DOHH2 (cell line): Measurements from ENCODE around the gene SEC61B.
A peak's percentile ranks its signal among the peaks of the same experiment; 100 is the strongest.

Source experiments
- H3F3A ChIP-seq: fragments of 200-600 bp; sonication (generic), shearing (Covaris generic); 2 replicates; pipeline ENCODE4 v1.6.0; 2016; ENCODE audit warnings: antibody characterized with exemption, mild to moderate bottlenecking; ENCODE audit not compliant: control insufficient read depth, insufficient read depth
- H3K27ac ChIP-seq: fragments of 200-600 bp; sonication (generic); 2 replicates; pipeline ENCODE4 v1.5.1; 2014; ENCODE audit warnings: low read depth, mild to moderate bottlenecking, low read length, moderate library complexity
- H3K27me3 ChIP-seq: fragments of 200-600 bp; sonication (generic); 2 replicates; pipeline ENCODE4 v1.6.1; 2014; ENCODE audit warnings: mild to moderate bottlenecking, low read length, mixed read lengths; ENCODE audit not compliant: control insufficient read depth
- H3K36me3 ChIP-seq: fragments of 200-600 bp; sonication (generic); 2 replicates; pipeline ENCODE4 v1.6.1; 2014; ENCODE audit warnings: mild to moderate bottlenecking, low read length, moderate library complexity, mixed read lengths; ENCODE audit not compliant: control insufficient read depth
- H3K4me1 ChIP-seq: fragments of 200-600 bp; sonication (generic); 2 replicates; pipeline ENCODE4 v1.6.1; 2014; ENCODE audit warnings: mild to moderate bottlenecking, low read length, mixed read lengths; ENCODE audit not compliant: control insufficient read depth
- H3K4me2 ChIP-seq: fragments of 200-600 bp; sonication (generic); 2 replicates; pipeline ENCODE4 v1.6.0; 2014; ENCODE audit warnings: mild to moderate bottlenecking, low read length, moderate library complexity
- H3K4me3 ChIP-seq: fragments of 200-600 bp; sonication (generic); 2 replicates; pipeline ENCODE4 v1.5.1; 2014; ENCODE audit warnings: mild to moderate bottlenecking, low read length, mixed read lengths
- H3K79me2 ChIP-seq: fragments of 200-600 bp; sonication (generic); 2 replicates; pipeline ENCODE4 v1.6.1; 2014; ENCODE audit warnings: mild to moderate bottlenecking, low read length, mixed read lengths; ENCODE audit not compliant: control insufficient read depth
- H3K9me2 ChIP-seq: fragments of 200-600 bp; sonication (generic); replicated peaks from 2 replicates; pipeline ENCODE4 v1.6.1; 2014; ENCODE audit warnings: mild to moderate bottlenecking, low read length, mixed read lengths; ENCODE audit not compliant: control insufficient read depth
- H3K9me3 ChIP-seq: fragments of 200-600 bp; sonication (generic); 2 replicates; pipeline ENCODE4 v1.6.1; 2014; ENCODE audit warnings: antibody characterized with exemption, low read length, mixed read lengths; ENCODE audit not compliant: control insufficient read depth, insufficient read depth
- H4K20me1 ChIP-seq: fragments of 200-600 bp; sonication (generic); 2 replicates; pipeline ENCODE4 v1.6.0; 2014; ENCODE audit warnings: low read depth, mild to moderate bottlenecking, antibody characterized with exemption, low read length, moderate library complexity; ENCODE audit not compliant: control insufficient read depth, insufficient read depth
- EZH2phosphoT487 ChIP-seq: fragments of 200-600 bp; sonication (generic); IDR thresholded peaks from 2 replicates; pipeline ENCODE4 v1.6.1; 2017; ENCODE audit warnings: borderline replicate concordance, mild to moderate bottlenecking, antibody characterized with exemption, low read length, moderate library complexity, mixed read lengths
- TF ChIP-seq, protein P1 (sequence below): fragments of 200-600 bp; sonication (generic); IDR thresholded peaks from one replicate; pipeline ENCODE4 v1.5.1; 2014; ENCODE audit warnings: antibody characterized with exemption, mild to moderate bottlenecking, low read depth, low read length; ENCODE audit not compliant: poor library complexity, severe bottlenecking

Gene SEC61B

DNA sequence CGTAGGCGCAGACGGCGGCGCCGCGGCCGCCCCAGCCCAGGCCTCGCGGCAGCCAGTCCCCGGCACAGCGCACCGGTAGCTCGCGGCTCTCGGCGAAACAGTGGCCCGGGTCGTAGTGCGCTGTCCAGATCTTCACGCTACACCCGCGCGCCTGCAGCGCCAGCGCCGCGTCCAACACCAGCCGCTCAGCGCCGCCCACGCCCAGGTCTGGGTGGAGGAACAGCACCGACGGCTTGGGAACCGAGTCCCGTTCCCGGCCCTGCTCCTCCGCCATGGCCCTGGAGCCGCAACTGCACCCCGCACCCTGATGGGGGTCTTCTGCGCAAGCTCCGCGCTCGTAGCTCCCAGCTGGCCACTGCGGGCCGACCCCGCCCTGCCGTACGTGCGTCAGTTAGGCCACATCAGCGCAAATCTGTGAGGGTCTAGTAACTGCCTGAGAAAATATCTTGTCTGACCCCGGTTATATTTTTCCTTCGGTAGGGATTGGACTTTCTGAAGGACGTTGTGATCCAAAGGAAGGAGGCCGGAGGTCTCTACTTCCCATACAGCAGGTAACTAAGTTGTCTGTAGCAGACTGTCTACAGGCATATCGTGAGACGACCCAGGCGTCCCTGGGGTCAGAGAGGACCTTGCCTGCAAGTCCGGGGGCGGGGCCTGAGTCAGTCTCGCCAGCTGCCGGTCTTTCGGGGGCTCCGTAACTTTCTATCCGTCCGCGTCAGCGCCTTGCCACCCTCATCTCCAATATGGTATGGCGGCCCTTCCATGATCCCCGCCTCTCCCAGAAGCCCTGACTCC, at the start of gene SEC61B, which contains the start of gene ALG2:
TSS of gene SEC61B (plus strand) at position 662 of the 795 bp plus-strand sequence. CDS start at position 744, 82 bp downstream.
TSS of gene ALG2 (minus strand) at position 322 of the 795 bp plus-strand sequence. CDS start at position 274, 48 bp downstream.
- Histone ChIP-seq H3F3A (no peaks in the 10 kb centered on the region), H4K20me1 (peaks cover 11% of the 10 kb centered on the region; the same call in 1 of the 2 replicates), H3K27me3 (no peaks in the 10 kb centered on the region), H3K79me2 (peaks cover 97% of the 10 kb centered on the region), H3K27ac (peak within 1 kb of the TSS; percentile 75), H3K9me2 (no peaks in the 10 kb centered on the region), H3K9me3 (no peaks in the 10 kb centered on the region), H3K4me3 (peak within 1 kb of the TSS; percentile 92), H3K4me2 (peak within 1 kb of the TSS; percentile 92), H3K36me3 (peaks cover 69% of the 10 kb centered on the region), H3K4me1 (peaks cover 33% of the 10 kb centered on the region)
- TF ChIP-seq, protein P1, sequence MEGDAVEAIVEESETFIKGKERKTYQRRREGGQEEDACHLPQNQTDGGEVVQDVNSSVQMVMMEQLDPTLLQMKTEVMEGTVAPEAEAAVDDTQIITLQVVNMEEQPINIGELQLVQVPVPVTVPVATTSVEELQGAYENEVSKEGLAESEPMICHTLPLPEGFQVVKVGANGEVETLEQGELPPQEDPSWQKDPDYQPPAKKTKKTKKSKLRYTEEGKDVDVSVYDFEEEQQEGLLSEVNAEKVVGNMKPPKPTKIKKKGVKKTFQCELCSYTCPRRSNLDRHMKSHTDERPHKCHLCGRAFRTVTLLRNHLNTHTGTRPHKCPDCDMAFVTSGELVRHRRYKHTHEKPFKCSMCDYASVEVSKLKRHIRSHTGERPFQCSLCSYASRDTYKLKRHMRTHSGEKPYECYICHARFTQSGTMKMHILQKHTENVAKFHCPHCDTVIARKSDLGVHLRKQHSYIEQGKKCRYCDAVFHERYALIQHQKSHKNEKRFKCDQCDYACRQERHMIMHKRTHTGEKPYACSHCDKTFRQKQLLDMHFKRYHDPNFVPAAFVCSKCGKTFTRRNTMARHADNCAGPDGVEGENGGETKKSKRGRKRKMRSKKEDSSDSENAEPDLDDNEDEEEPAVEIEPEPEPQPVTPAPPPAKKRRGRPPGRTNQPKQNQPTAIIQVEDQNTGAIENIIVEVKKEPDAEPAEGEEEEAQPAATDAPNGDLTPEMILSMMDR, result no peak
- no peak for TF ChIP-seq EZH2phosphoT487

DNA sequence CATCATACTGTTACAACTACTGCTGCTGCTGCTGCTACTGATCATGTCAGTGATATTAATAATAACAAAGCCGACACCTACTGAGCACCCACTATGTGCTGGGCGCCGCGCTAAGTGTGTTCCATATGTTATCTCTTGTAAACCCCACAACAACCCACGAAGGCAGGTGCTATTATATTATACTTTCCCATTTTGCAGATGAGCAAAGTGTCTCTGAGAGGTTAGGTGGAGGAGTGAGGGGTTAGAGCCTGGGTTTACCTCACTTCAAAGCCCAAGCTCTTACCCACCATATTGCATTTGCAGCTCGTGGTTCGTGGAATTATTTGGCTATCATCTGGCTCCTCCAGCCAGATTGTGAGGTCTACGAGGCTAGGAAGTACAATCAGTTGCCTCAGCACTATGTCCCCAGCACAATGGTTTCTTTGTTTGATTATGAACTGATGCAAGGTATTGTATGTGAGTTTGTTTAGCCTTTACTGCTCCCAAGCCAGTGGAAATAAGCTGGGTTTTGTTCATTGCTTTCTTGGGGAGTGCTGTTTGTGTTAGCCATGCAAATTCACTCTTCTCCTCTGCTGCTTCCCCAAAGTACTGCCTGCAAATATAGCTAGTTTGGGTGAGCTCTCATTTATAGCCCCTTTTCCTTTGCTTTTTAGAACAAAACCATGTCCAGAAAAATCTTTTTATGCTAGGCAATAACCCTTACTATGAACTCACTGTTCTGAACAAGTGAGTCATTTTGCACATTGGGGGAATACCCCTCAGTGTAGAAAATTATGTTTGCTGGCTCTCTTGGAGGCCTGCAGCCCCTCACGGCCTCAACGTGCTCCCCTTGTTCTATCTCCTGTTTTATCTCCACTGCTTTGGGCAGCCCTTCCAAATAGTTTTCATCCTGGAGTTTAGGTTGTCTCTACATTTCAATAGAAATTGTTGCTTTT, 48.2 kb upstream of the SEC61B start:
- no peak overlapping the region for H3K27ac ChIP-seq
- H3K4me1 ChIP-seq, result peaks cover 39% of the 10 kb centered on the region
- H4K20me1 ChIP-seq, result no peaks in the 10 kb centered on the region
- H3K4me3 ChIP-seq, result no peak overlapping the region
- TF ChIP-seq, protein P1, result no peak
- TF ChIP-seq EZH2phosphoT487, result no peak
- no peak overlapping the region for H3K4me2 ChIP-seq
- no peaks in the 10 kb centered on the region for H3K79me2 ChIP-seq
- H3K27me3 ChIP-seq, result no peaks in the 10 kb centered on the region
- H3F3A ChIP-seq, result no peaks in the 10 kb centered on the region
- H3K9me2 ChIP-seq, result no peaks in the 10 kb centered on the region
- no peaks in the 10 kb centered on the region for H3K9me3 ChIP-seq
- H3K36me3 ChIP-seq, result no peaks in the 10 kb centered on the region

DNA sequence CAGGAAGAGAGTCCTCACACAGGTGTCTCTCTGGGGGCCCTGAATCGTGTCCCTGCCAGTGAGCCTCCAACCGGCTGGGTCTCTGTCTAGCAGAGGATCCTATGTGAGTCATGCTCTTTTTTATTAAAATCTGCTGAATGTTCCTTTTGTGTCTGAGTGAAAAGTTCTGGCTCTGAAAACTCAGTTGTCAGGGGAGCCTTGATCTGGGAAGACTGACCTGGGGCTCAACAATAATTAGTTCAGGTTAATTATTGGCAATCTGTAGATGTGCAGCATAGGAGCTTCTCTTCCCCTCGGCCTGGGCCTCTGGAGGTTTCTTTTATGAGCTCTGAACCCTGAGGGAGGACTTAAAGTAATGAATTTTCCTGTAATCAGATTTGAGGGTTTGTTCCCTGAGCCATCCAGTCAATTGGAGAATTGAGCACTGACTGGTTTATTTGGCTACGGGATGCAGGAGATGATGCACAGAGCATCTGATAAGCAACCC, 45.5 kb upstream of the SEC61B start:
- peak overlapping the region; percentile 25 for H3K4me2 ChIP-seq
- H3K27me3 ChIP-seq, result no peaks in the 10 kb centered on the region
- H3K9me3 ChIP-seq, result no peaks in the 10 kb centered on the region
- no peaks in the 10 kb centered on the region for H3K79me2 ChIP-seq
- H3K4me3 ChIP-seq, result 0 out of 2 replicates have a peak overlapping the region, but pooled peaks have one; percentile 7
- peak overlapping the region; percentile 33 for H3K27ac ChIP-seq
- no peaks in the 10 kb centered on the region for H3K36me3 ChIP-seq
- no peaks in the 10 kb centered on the region for H3K9me2 ChIP-seq
- no peaks in the 10 kb centered on the region for H3F3A ChIP-seq
- H3K4me1 ChIP-seq, result peaks cover 51% of the 10 kb centered on the region
- no peaks in the 10 kb centered on the region for H4K20me1 ChIP-seq
- no peak for TF ChIP-seq EZH2phosphoT487
- TF ChIP-seq, protein P1, result no peak
